A549 (cell line): ENCODE results near the gene MCTP1.

Experiments used
- EHMT2 ChIP-seq: fragments of 200-600 bp; sonication (generic); IDR thresholded peaks from 2 replicates; pipeline ENCODE4 v1.6.1; 2016; ENCODE audit warnings: antibody characterized with exemption, low read depth, mild to moderate bottlenecking, moderate library complexity
- EP300 ChIP-seq, 2 experiments: fragments of >200 bp; sonication (Bioruptor Twin); formaldehyde crosslinking; IDR thresholded peaks; 2 replicates in 1 of 2; 3 replicates in 1 of 2; pipeline ENCODE4 v1.6.1; 2016 to 2017
- HDAC2 ChIP-seq: fragments of 200-600 bp; sonication (generic); IDR thresholded peaks from 2 replicates; pipeline ENCODE4 v1.6.1; 2016
- MAFK ChIP-seq: fragments of 450-650 bp; IDR thresholded peaks from 2 replicates; pipeline ENCODE4 v1.6.1; 2014; ENCODE audit not compliant: partially characterized antibody
- NFE2L2 ChIP-seq: fragments of 150-350 bp; conservative IDR thresholded peaks from 2 replicates; pipeline ENCODE4 v1.6.1; 2014; ENCODE audit warnings: low read length
- PHF8 ChIP-seq: fragments of 200-600 bp; sonication (generic); IDR thresholded peaks from 2 replicates; pipeline ENCODE4 v1.6.1; 2016; ENCODE audit warnings: low read depth, mild to moderate bottlenecking, antibody characterized with exemption, moderate library complexity, borderline replicate concordance
- POLR2A ChIP-seq: IDR thresholded peaks from 2 replicates; pipeline ENCODE4 v1.6.1; 2012; ENCODE audit warnings: mild to moderate bottlenecking, low read length
- REST ChIP-seq: fragments of 200-600 bp; sonication (generic); IDR thresholded peaks from 2 replicates; pipeline ENCODE4 v1.6.1; 2016; ENCODE audit warnings: antibody characterized with exemption, mild to moderate bottlenecking, moderate library complexity
- SMC3 ChIP-seq: fragments of >200 bp; sonication (Bioruptor Twin); formaldehyde crosslinking; IDR thresholded peaks from 3 replicates; pipeline ENCODE4 v1.6.1; 2018; ENCODE audit warnings: inconsistent platforms
- TP53 ChIP-seq: fragments of 250-450 bp; sonication (Bioruptor Pico); IDR thresholded peaks from 2 replicates; pipeline ENCODE4 v1.5.0; 2021; ENCODE audit warnings: mild to moderate bottlenecking, moderate library complexity
- ZC3H11A ChIP-seq: fragments of 450-650 bp; IDR thresholded peaks from 2 replicates; pipeline ENCODE4 v1.6.1; 2014; ENCODE audit warnings: antibody characterized with exemption, mild to moderate bottlenecking
- ZFP36 ChIP-seq: fragments of 450-650 bp; IDR thresholded peaks from 2 replicates; pipeline ENCODE4 v1.6.1; 2014; ENCODE audit warnings: borderline replicate concordance; ENCODE audit not compliant: partially characterized antibody
- TF ChIP-seq, protein P1 (sequence below): fragments of >200 bp; sonication (Bioruptor Twin); formaldehyde crosslinking; IDR thresholded peaks from 3 replicates; pipeline ENCODE4 v1.5.1; 2016
- TF ChIP-seq, protein P2 (sequence below): fragments of 150-350 bp; IDR thresholded peaks from 2 replicates; pipeline ENCODE4 v1.6.1; 2014; ENCODE audit warnings: low read depth, mild to moderate bottlenecking, low read length

DNA sequence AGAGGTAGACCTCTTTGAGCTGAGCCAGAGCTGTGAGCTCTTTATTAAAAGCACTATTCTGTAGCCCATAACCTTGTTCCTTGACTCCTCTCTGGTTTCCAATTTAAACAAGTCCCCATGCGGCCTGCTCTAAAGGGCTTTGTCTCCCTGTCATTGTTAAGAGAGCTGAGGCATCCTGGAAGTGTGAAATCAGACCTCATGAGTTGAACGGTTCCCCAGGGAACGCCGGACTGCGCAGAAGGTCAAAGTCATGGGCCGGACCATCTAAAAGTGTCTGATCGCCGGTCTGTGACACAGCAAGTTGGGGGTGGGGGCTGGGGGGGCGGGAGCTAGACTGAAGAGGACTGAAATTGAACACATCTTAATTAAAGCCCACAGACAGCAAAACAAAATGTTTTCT, 400.6 kb downstream of the MCTP1 start:
- TF ChIP-seq, protein P1, sequence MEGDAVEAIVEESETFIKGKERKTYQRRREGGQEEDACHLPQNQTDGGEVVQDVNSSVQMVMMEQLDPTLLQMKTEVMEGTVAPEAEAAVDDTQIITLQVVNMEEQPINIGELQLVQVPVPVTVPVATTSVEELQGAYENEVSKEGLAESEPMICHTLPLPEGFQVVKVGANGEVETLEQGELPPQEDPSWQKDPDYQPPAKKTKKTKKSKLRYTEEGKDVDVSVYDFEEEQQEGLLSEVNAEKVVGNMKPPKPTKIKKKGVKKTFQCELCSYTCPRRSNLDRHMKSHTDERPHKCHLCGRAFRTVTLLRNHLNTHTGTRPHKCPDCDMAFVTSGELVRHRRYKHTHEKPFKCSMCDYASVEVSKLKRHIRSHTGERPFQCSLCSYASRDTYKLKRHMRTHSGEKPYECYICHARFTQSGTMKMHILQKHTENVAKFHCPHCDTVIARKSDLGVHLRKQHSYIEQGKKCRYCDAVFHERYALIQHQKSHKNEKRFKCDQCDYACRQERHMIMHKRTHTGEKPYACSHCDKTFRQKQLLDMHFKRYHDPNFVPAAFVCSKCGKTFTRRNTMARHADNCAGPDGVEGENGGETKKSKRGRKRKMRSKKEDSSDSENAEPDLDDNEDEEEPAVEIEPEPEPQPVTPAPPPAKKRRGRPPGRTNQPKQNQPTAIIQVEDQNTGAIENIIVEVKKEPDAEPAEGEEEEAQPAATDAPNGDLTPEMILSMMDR, result no peak
- TF ChIP-seq POLR2A (no peak), PHF8 (no peak), MAFK (no peak), HDAC2 (no peak), NFE2L2 (no peak), REST (no peak), SMC3 (no peak), EP300 (IDR thresholded peaks at IDR 0.05) (no peak), EHMT2 (no peak), ZFP36 (no peak), ZC3H11A (no peak), TP53 (CRISPR knock-in tag) (no peak)
- TF ChIP-seq, protein P2, sequence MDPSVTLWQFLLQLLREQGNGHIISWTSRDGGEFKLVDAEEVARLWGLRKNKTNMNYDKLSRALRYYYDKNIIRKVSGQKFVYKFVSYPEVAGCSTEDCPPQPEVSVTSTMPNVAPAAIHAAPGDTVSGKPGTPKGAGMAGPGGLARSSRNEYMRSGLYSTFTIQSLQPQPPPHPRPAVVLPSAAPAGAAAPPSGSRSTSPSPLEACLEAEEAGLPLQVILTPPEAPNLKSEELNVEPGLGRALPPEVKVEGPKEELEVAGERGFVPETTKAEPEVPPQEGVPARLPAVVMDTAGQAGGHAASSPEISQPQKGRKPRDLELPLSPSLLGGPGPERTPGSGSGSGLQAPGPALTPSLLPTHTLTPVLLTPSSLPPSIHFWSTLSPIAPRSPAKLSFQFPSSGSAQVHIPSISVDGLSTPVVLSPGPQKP, result no peak
